ENCODE results near the gene KLHL29. TPM values are rescaled to one million over a fixed set of nuclear protein-coding genes. Genes with fewer than 3 reads are reported as not detected.

Gene KLHL29
- total and polyA plus RNA-seq, 2 of the 13 experiments (the other 11 are each of a cell fraction or from before 2014, with no cell fraction given): 0.01 TPM; not detected in 1

- WGBS (ENCODE audit: low lambda C conversion rate): 29% methylated on average over 5 of the region's 10 CpGs
- H3K9me3 ChIP-seq (ENCODE audit: low read length): no peaks in the 10 kb centered on the region
- ATAC-seq (0 out of 3 replicates have a peak, but pooled peaks have one; percentile 7), FAIRE-seq (no peak), DNase-seq (ENCODE audit: low spot score) (no peak)
- H3K36me3 ChIP-seq (replicated peaks in 1 of 2; ENCODE audit: control insufficient read depth in 1 of 2, insufficient read depth in 2 of 2, low read length in 2 of 2): no peaks in the 10 kb centered on the region
- in situ Hi-C loops (cut with HindIII; ENCODE audit: extremely low pct_ligation_motif_present, low pct_unique_long_range_greater_than_20kb) (no loop called here), intact Hi-C loops (cut with micrococcal nuclease; ENCODE audit: unreplicated experiment) (no loop called here)
- no peak overlapping the region for H2AFZ ChIP-seq (ENCODE audit: low read length)
- no TSS peak for BruUV-seq (replicated peaks)
- CTCF ChIA-PET (ENCODE audit: low intra/inter-chr PET ratio, low total read pairs): no interaction called here
- H3K27me3 ChIP-seq (ENCODE audit: control insufficient read depth in 1 of 2, insufficient read depth in 2 of 2, low read length in 2 of 2): peaks cover 9 to 44% of the 10 kb centered on the region in 2 experiments; a peak in 4 of 5 replicates
- TF ChIP-seq, protein P1, sequence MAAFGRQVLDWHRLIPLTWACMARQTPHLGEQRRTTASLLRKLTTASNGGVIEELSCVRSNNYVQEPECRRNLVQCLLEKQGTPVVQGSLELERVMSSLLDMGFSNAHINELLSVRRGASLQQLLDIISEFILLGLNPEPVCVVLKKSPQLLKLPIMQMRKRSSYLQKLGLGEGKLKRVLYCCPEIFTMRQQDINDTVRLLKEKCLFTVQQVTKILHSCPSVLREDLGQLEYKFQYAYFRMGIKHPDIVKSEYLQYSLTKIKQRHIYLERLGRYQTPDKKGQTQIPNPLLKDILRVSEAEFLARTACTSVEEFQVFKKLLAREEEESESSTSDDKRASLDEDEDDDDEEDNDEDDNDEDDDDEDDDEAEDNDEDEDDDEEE (CRISPR knock-in tag; IDR thresholded peaks at IDR 0.05): no peak
- TF ChIP-seq ZNF766 (CRISPR knock-in tag; IDR thresholded peaks at IDR 0.05; ENCODE audit: borderline replicate concordance): no peak
- no peak overlapping the region for H3K4me2 ChIP-seq (ENCODE audit: low read depth, low read length)
- H3K27ac ChIP-seq (ENCODE audit: extremely low read length, insufficient read depth, low read length): no peak overlapping the region
- H3K79me2 ChIP-seq (ENCODE audit: insufficient read depth, low read length): no peaks in the 10 kb centered on the region
- no peaks in the 10 kb centered on the region for H3K4me1 ChIP-seq (ENCODE audit: insufficient read depth, low read length)
- no peaks in the 10 kb centered on the region for H4K20me1 ChIP-seq (ENCODE audit: insufficient read depth, low read length)
- no peak overlapping the region for H3K4me3 ChIP-seq (replicated peaks in 1 of 3; ENCODE audit: insufficient read depth in 1 of 3, low read depth in 2 of 3, low read length in 3 of 3)
- no peak overlapping the region for H3K9ac ChIP-seq (ENCODE audit: insufficient read depth, low read depth, low read length)
- POLR2A ChIA-PET: no interaction called here
These were observed 264.3 kb downstream of the KLHL29 start for GRCh38 chr2:23649303-23649702.

DNA sequence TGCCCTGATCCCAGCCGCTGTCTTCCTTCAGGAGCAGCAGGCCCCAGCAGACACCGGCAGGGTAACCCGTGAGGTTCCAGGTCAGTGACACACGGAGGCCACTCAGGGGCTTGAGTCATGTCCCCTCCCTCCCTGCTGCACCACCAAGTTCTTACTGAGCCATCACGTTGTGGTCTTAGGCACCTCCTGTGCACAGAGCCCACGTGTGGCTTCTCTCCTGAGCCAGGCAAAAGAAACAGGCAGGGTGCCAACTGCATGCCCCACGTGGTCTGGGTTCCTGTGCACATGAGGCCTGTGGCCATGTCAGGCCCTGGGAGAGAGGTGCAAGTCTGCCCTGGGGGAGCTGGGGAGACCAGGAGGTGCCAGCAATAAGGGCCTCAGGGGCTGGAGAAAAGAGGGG lies 264.8 kb downstream of the KLHL29 start:
- CTCF ChIA-PET (ENCODE audit: low intra/inter-chr PET ratio, low total read pairs): no interaction called here
- POLR2A ChIA-PET: no interaction called here
- in situ Hi-C loops (cut with HindIII; ENCODE audit: extremely low pct_ligation_motif_present, low pct_unique_long_range_greater_than_20kb): no loop called here
- no peak overlapping the region for H3K27ac ChIP-seq (ENCODE audit: extremely low read length, insufficient read depth, low read length)
- H4K20me1 ChIP-seq (ENCODE audit: insufficient read depth, low read length): no peaks in the 10 kb centered on the region
- H3K9ac ChIP-seq (ENCODE audit: insufficient read depth, low read depth, low read length): no peak overlapping the region
- no peaks in the 10 kb centered on the region for H3K9me3 ChIP-seq (ENCODE audit: low read length)
- BruUV-seq (replicated peaks): no TSS peak
- H3K36me3 ChIP-seq (replicated peaks in 1 of 2; ENCODE audit: control insufficient read depth in 1 of 2, insufficient read depth in 2 of 2, low read length in 2 of 2): no peaks in the 10 kb centered on the region
- DNase-seq (ENCODE audit: low spot score) (no peak), ATAC-seq (peak; percentile 16; the same call in 2 of the 3 replicates), FAIRE-seq (no peak)
- intact Hi-C loops (cut with micrococcal nuclease; ENCODE audit: unreplicated experiment): no loop called here
- 0% methylated on average over 3 of the region's 7 CpGs for WGBS (ENCODE audit: low lambda C conversion rate)
- no peak overlapping the region for H3K4me3 ChIP-seq (replicated peaks in 1 of 3; ENCODE audit: insufficient read depth in 1 of 3, low read depth in 2 of 3, low read length in 3 of 3)
- H3K79me2 ChIP-seq (ENCODE audit: insufficient read depth, low read length): no peaks in the 10 kb centered on the region
- no peaks in the 10 kb centered on the region for H3K4me1 ChIP-seq (ENCODE audit: insufficient read depth, low read length)
- peaks cover 9 to 42% of the 10 kb centered on the region in 2 experiments; a peak in 4 of 5 replicates for H3K27me3 ChIP-seq (ENCODE audit: control insufficient read depth in 1 of 2, insufficient read depth in 2 of 2, low read length in 2 of 2)
- TF ChIP-seq MNT (IDR thresholded peaks at IDR 0.05) (peak; percentile 96), ZNF34 (CRISPR knock-in tag; IDR thresholded peaks at IDR 0.05; ENCODE audit: borderline replicate concordance) (no peak)
- no peak overlapping the region for H2AFZ ChIP-seq (ENCODE audit: low read length)
- no peak overlapping the region for H3K4me2 ChIP-seq (ENCODE audit: low read depth, low read length)

Data from HepG2 (cell line).